Parathyroid adenoma (tissue), 2 donors: ENCODE results near the gene PPP1R7.

ENCODE experiments used
- H2AFZ ChIP-seq: fragments of 300-600 bp; sonication (generic); one replicate; pipeline ENCODE4 v1.7.0; 2017; ENCODE audit warnings: antibody characterized with exemption, mild to moderate bottlenecking
- H3K27ac ChIP-seq: fragments of 300-600 bp; sonication (generic); one replicate; pipeline ENCODE4 v1.7.0; 2017
- H3K27me3 ChIP-seq: fragments of 300-600 bp; sonication (generic); one replicate; pipeline ENCODE4 v1.7.0; 2017; ENCODE audit warnings: low read length; ENCODE audit not compliant: control insufficient read depth, insufficient read depth
- H3K36me3 ChIP-seq: fragments of 300-600 bp; sonication (generic); one replicate; pipeline ENCODE4 v1.7.0; 2017; ENCODE audit warnings: low read length; ENCODE audit not compliant: control insufficient read depth, insufficient read depth
- H3K4me1 ChIP-seq: fragments of 300-600 bp; sonication (generic); one replicate; pipeline ENCODE4 v1.7.0; 2017; ENCODE audit warnings: control low read depth
- H3K4me2 ChIP-seq: fragments of 300-600 bp; sonication (generic); one replicate; pipeline ENCODE4 v1.7.0; 2017; ENCODE audit warnings: low read length
- H3K4me3 ChIP-seq: fragments of 300-600 bp; sonication (generic); one replicate; pipeline ENCODE4 v1.7.0; 2017; ENCODE audit warnings: low read depth, low read length
- H3K79me2 ChIP-seq: fragments of 300-600 bp; sonication (generic); one replicate; pipeline ENCODE4 v1.7.0; 2017; ENCODE audit warnings: control low read depth
- H3K9ac ChIP-seq: fragments of 300-600 bp; sonication (generic); one replicate; pipeline ENCODE4 v1.7.0; 2017; ENCODE audit warnings: mild to moderate bottlenecking
- H3K9me3 ChIP-seq: fragments of 300-600 bp; sonication (generic); one replicate; pipeline ENCODE4 v1.7.0; 2017; ENCODE audit warnings: low read length; ENCODE audit not compliant: control insufficient read depth
- TF ChIP-seq, protein P1 (sequence below): fragments of 300-600 bp; sonication (generic); IDR thresholded peaks from one replicate; pipeline ENCODE4 v1.7.0; 2017; ENCODE audit warnings: antibody characterized with exemption, mild to moderate bottlenecking
- donor health status: primary hyperparathyroidism.

Gene PPP1R7

GRCh38 chr2:241121008-241121407 lies 29.3 kb upstream of the PPP1R7 start:
- H3K79me2 ChIP-seq, result no peaks in the 10 kb centered on the region
- no peak overlapping the region for H3K4me2 ChIP-seq
- no peaks in the 10 kb centered on the region for H3K9me3 ChIP-seq
- H3K36me3 ChIP-seq, result no peaks in the 10 kb centered on the region
- H2AFZ ChIP-seq, result no peak overlapping the region
- TF ChIP-seq, protein P1, sequence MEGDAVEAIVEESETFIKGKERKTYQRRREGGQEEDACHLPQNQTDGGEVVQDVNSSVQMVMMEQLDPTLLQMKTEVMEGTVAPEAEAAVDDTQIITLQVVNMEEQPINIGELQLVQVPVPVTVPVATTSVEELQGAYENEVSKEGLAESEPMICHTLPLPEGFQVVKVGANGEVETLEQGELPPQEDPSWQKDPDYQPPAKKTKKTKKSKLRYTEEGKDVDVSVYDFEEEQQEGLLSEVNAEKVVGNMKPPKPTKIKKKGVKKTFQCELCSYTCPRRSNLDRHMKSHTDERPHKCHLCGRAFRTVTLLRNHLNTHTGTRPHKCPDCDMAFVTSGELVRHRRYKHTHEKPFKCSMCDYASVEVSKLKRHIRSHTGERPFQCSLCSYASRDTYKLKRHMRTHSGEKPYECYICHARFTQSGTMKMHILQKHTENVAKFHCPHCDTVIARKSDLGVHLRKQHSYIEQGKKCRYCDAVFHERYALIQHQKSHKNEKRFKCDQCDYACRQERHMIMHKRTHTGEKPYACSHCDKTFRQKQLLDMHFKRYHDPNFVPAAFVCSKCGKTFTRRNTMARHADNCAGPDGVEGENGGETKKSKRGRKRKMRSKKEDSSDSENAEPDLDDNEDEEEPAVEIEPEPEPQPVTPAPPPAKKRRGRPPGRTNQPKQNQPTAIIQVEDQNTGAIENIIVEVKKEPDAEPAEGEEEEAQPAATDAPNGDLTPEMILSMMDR, result no peak
- H3K9ac ChIP-seq, result no peak overlapping the region
- H3K4me1 ChIP-seq, result no peaks in the 10 kb centered on the region
- H3K27ac ChIP-seq, result no peak overlapping the region
- H3K27me3 ChIP-seq, result no peaks in the 10 kb centered on the region
- no peak overlapping the region for H3K4me3 ChIP-seq

- Histone ChIP-seq H3K4me1 (no peaks in the 10 kb centered on the region), H3K79me2 (no peaks in the 10 kb centered on the region), H3K27ac (no peak overlapping the region), H3K4me3 (no peak overlapping the region), H3K9ac (no peak overlapping the region), H3K27me3 (no peaks in the 10 kb centered on the region), H2AFZ (no peak overlapping the region), H3K36me3 (no peaks in the 10 kb centered on the region), H3K9me3 (no peaks in the 10 kb centered on the region), H3K4me2 (no peak overlapping the region)
- TF ChIP-seq, protein P1, result no peak
These were observed 27.8 kb upstream of the PPP1R7 start for GRCh38 chr2:241122376-241123002.

- H2AFZ ChIP-seq, result no peak overlapping the region
- H3K9me3 ChIP-seq, result no peaks in the 10 kb centered on the region
- H3K4me1 ChIP-seq, result no peaks in the 10 kb centered on the region
- H3K9ac ChIP-seq, result no peak overlapping the region
- no peak overlapping the region for H3K4me3 ChIP-seq
- H3K79me2 ChIP-seq, result no peaks in the 10 kb centered on the region
- H3K27me3 ChIP-seq, result no peaks in the 10 kb centered on the region
- no peak overlapping the region for H3K27ac ChIP-seq
- no peak overlapping the region for H3K4me2 ChIP-seq
- TF ChIP-seq, protein P1, result no peak
- H3K36me3 ChIP-seq, result no peaks in the 10 kb centered on the region
These were observed 26.3 kb upstream of the PPP1R7 start for GRCh38 chr2:241123816-241124536.

DNA sequence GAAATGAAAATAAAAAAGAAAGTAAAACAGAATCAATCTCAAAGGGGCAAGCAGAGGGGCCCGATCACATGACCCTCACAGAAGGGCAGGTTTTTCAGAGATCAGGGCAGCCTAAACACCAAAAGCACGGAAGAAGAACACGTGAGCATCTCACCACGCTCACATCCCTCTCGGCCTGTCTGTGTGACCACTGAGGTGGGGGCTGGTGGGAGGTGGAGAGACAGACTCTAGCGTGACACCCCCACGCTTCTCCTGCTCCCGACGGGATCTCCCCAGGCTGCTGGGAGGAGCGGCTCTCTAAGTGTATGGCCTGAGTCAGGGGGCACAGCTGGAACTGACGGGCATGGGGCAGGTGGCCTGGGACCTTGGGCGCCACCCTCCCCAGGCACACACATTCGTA lies 24.6 kb upstream of the PPP1R7 start:
- Histone ChIP-seq H3K9ac (no peak overlapping the region), H3K79me2 (no peaks in the 10 kb centered on the region), H3K4me3 (no peak overlapping the region), H3K9me3 (no peaks in the 10 kb centered on the region), H2AFZ (no peak overlapping the region), H3K27me3 (no peaks in the 10 kb centered on the region), H3K27ac (no peak overlapping the region), H3K36me3 (no peaks in the 10 kb centered on the region), H3K4me1 (no peaks in the 10 kb centered on the region), H3K4me2 (no peak overlapping the region)
- TF ChIP-seq, protein P1, result no peak

- Histone ChIP-seq H3K79me2 (no peaks in the 10 kb centered on the region), H3K36me3 (no peaks in the 10 kb centered on the region), H3K4me3 (no peak overlapping the region), H3K9me3 (no peaks in the 10 kb centered on the region), H3K4me2 (no peak overlapping the region), H3K9ac (no peak overlapping the region), H2AFZ (no peak overlapping the region), H3K4me1 (no peaks in the 10 kb centered on the region), H3K27ac (no peak overlapping the region), H3K27me3 (no peaks in the 10 kb centered on the region)
- TF ChIP-seq, protein P1, result no peak
These were observed 24.1 kb upstream of the PPP1R7 start for GRCh38 chr2:241126201-241126611.
